Measurements from ENCODE around the gene NDUFS7.
A peak's percentile ranks its signal among the peaks of the same experiment; 100 is the strongest.
"Not testable (repeated sequence)": the region's sequence is repeated elsewhere in the genome, so short reads cannot be mapped to it uniquely, and the experiment has no call there.

NDUFS7 gene

GRCh38 chr19:1431759-1432506, 48.2 kb downstream of the NDUFS7 start:
- no peak for DNase-seq (ENCODE audit: low read depth in 1 of 2, low spot score in 1 of 2)

DNA sequence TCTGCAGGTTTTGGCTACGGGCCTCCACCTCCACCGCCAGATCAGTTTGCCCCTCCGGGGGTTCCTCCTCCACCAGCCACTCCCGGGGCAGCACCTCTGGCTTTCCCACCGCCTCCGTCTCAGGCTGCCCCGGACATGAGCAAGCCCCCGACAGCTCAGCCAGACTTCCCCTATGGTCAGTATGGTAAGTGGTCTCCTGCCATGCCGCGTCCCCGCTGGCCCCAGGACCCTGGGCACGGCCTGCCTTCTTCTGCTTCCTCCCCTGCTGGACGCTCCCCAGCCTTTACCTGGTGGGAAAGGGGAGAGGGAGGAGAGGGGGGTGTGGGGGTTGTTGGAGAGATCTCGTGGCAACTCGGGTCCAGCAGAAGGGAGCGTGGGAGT, 48.8 kb downstream of the NDUFS7 start:
- DNase-seq (ENCODE audit: low read depth in 1 of 2, low spot score in 1 of 2), result no peak

DNA sequence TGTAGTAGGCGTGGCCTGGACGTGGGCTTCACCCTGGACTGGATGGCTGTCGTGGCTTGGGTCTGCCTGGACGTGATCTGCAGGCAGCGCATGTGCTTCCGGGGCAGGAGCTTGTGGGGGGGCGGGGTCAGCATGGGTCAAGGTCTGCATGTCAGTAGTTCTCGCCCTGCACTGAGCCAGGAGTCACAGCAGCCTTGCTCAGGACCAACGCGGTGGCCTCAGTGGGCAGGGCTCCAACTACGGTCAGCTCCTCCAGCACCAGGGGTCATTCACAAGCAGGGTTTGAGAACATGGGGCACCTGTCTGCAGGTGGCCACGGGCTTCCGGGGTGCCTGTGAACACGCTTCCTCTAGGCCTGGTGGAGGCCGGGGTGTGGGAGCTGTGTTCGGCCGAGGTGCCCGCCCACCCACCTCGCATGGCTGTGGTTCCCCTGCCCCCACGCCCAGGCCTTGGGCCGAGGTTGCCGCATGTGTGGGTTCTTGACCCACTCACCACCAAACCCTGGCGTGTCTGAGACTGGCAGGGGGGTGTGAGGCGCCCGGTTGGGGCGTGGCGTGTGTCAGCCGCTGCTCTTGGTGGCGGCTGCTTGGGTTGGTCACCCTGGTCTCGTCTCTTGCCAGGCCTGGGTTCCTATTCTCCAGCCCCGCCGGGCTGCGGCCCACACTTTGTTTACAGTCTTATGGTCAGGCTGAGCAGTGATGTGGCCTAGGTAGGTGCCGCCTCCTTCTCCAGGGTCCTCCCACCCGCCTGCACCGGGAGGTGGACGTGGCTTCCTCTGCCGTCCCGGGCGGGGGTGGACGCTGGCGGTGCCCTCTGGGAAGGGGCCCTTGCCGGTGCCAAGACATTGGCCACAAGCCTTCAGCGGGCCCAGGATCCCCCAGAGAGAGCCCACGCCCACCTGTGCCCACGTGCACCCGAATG, 49.7 kb downstream of the NDUFS7 start:
- DNase-seq (ENCODE audit: low read depth in 1 of 2, low spot score in 1 of 2), result no peak

DNA sequence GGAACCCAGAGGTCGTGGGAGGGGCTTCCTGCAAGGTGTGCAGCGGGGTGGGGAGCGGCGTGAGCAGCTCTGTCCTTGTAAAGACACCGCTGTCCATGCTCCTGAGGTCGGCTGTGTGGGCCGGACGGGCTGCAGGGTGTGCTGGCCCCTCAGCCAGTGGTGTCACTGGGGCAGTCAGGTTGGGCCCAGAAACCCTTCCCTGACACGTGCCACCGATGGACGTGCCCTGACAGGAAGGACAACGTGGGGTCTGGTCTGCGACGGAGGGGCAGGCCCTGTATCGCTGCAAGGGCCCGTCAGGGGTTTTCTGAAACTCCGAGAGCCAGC, 50.3 kb downstream of the NDUFS7 start:
- DNase-seq (ENCODE audit: low read depth in 1 of 2, low spot score in 1 of 2), result no peak

DNA sequence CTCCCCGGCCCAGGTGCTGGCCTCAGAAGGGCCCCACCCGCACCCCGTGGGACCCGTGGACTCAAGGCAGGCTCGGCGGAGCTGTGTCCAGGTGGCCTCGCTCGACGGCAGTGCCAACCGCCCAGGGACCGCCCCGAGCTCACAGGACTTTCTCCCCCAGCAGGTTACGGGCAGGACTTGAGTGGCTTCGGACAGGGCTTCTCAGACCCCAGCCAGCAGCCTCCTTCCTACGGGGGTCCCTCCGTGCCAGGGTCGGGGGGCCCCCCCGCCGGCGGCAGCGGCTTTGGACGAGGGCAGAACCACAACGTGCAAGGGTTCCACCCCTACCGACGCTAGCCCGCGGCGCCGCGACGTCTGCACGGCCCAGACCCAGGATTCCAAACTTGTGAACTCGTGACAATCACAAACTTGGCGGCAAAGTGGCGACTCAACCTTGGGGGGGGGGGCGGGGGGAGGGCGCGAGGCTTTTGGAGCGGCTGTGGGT, 50.9 kb downstream of the NDUFS7 start:
- DNase-seq (ENCODE audit: low read depth in 1 of 2, low spot score in 1 of 2), result no peak

GRCh38 chr19:1435378-1435989, 51.8 kb downstream of the NDUFS7 start:
- no peak for DNase-seq (ENCODE audit: low read depth in 1 of 2, low spot score in 1 of 2)

- no peak for DNase-seq (ENCODE audit: low read depth in 1 of 2, low spot score in 1 of 2)
Measured at GRCh38 chr19:1437609-1438008, 53.9 kb downstream of the NDUFS7 start.

GRCh38 chr19:1438035-1438932, 54.6 kb downstream of the NDUFS7 start, which contains the start of gene RPS15:
Gene RPS15 (plus strand): TSS chr19:1438396. CDS start chr19:1438426, 30 bp downstream.
- peak; percentile 95 for DNase-seq (ENCODE audit: low read depth in 1 of 2, low spot score in 1 of 2)

- DNase-seq (ENCODE audit: low read depth in 1 of 2, low spot score in 1 of 2), result no peak
Measured at GRCh38 chr19:1438933-1439354, 55.2 kb downstream of the NDUFS7 start.

DNA sequence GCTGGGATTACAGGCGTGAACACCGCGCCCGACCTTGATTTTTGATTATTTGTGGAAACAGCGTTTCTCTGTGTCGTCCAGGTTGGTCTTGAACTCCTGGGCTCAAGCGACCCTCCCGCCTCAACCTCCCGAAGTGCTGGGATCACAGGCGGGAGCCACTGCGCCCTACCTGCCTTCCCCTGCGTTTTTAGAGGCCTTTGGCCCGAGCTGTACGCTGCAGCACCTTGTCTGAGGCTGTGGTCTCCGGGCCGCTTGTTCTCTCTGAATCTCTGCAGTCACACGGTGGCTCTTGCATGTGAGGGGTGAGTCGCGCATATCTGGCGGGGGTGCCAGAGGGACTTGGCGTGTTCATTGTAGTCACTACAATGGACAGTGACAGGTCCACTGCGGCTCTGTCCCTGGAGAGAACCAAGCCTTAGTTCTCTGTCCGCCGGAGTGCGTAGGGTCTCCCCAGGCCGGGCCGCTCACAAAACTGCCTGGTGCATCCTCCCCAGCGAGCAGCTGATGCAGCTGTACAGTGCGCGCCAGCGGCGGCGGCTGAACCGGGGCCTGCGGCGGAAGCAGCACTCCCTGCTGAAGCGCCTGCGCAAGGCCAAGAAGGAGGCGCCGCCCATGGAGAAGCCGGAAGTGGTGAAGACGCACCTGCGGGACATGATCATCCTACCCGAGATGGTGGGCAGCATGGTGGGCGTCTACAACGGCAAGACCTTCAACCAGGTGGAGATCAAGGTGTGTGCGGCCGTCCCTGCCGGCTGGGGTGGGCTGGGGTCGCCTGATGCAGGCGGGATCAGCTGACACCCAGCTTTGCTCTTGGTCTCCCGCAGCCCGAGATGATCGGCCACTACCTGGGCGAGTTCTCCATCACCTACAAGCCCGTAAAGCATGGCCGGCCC, 56.1 kb downstream of the NDUFS7 start:
- DNase-seq (ENCODE audit: low read depth in 1 of 2, low spot score in 1 of 2), result not testable (repeated sequence)

- DNase-seq (ENCODE audit: low read depth in 1 of 2, low spot score in 1 of 2), result no peak
Measured at GRCh38 chr19:1440418-1440801, 56.7 kb downstream of the NDUFS7 start.

- no peak for DNase-seq (ENCODE audit: low read depth in 1 of 2, low spot score in 1 of 2)
Measured at GRCh38 chr19:1441022-1441426, 57.3 kb downstream of the NDUFS7 start.

- no peak for DNase-seq (ENCODE audit: low read depth in 1 of 2, low spot score in 1 of 2)
Measured at GRCh38 chr19:1441677-1442438, 58.2 kb downstream of the NDUFS7 start.
